Heart left ventricle (tissue), 16 donors: ENCODE results near the gene SUSD6. TPM values are rescaled to one million over a fixed set of nuclear protein-coding genes. Genes with fewer than 3 reads are reported as not detected.

Experiments
- ATAC-seq, 4 donors: fragments of 200-7000 bp; cut with Tn5 transposase; one replicate each; pipeline ENCODE4 v1.9.1; 2020 to 2022; ENCODE audit warnings: moderate library complexity in 4 of 4, mild to moderate bottlenecking in 3 of 4, moderate number of reproducible peaks in 1 of 4
- DNase-seq, 5 donors: peaks; one replicate each; pipeline ENCODE4 v3.0.0-alpha.2; 2020
- H3K27ac ChIP-seq, 12 donors: fragments of 200-600 bp; sonication (generic) in 4 of 12; one replicate each; pipeline versions ENCODE4 v1.5.0 to v1.8.0; 2016 to 2022; ENCODE audit warnings: mild to moderate bottlenecking in 2 of 12
- H3K27me3 ChIP-seq, 9 donors: fragments of 200-600 bp; sonication (generic) in 2 of 9; one replicate each; pipeline versions ENCODE4 v1.5.1 to v1.8.0; 2016 to 2022; ENCODE audit warnings: mild to moderate bottlenecking in 3 of 9
- H3K36me3 ChIP-seq, 9 donors: fragments of 200-600 bp; sonication (generic) in 2 of 9; one replicate each; pipeline versions ENCODE4 v1.5.0 to v1.8.0; 2018 to 2022; ENCODE audit warnings: mild to moderate bottlenecking in 2 of 9
- H3K4me1 ChIP-seq, 12 donors: fragments of 200-600 bp; sonication (generic) in 4 of 12; one replicate each; pipeline versions ENCODE4 v1.5.0 to v1.8.0; 2016 to 2022; ENCODE audit warnings: mild to moderate bottlenecking in 3 of 12
- H3K4me3 ChIP-seq, 12 donors: fragments of 200-600 bp; sonication (generic) in 4 of 12; one replicate each; pipeline versions ENCODE4 v1.5.0 to v1.8.0; 2017 to 2022; ENCODE audit warnings: mild to moderate bottlenecking in 9 of 12, moderate library complexity in 4 of 12
- H3K9me3 ChIP-seq, 12 donors: fragments of 200-600 bp; sonication (generic) in 4 of 12; one replicate each; pipeline versions ENCODE4 v1.5.0 to v1.8.0; 2016 to 2022; ENCODE audit warnings: mild to moderate bottlenecking in 1 of 12
- POLR2A ChIP-seq, 2 donors: fragments of 450-650 bp; IDR thresholded peaks; one replicate each; pipeline ENCODE4 v1.6.1; 2017; ENCODE audit warnings: antibody characterized with exemption in 2 of 2, mild to moderate bottlenecking in 2 of 2, moderate library complexity in 2 of 2
- WGBS, 4 donors: extraction: QIAGEN DNeasy Blood & Tissue Kit in 2 of 4; methylation state at CpG; one replicate each; pipeline versions ENCODE4 v1.1.5 to v1.1.7; 2013 to 2018; 5-methylcytosine and 5-hydroxymethylcytosine counted together
- intact Hi-C, 10 donors: fragments of 100-400 bp; cut with DNase I; formaldehyde crosslinking; loops; one replicate each; pipeline versions ENCODE4 v1.11.1 to v1.14.2; 2022
- polyA plus RNA-seq, 2 donors: library from polyadenylated mRNA; stranded (reverse); fragments of 200-250 nt; gene quantifications; one replicate each; pipeline ENCODE4 v1.2.3, GENCODE V29; 2013
- total RNA-seq, 9 donors: library from RNA; depleted of rRNA in 2 of 9; stranded (reverse); fragments of >200 nt in 2 of 9; fragmentation: NEBNext Ultra II Directional in 3 of 9; extraction: Animal tissue kit (Norgen Biotek cat#: 25700) in 3 of 9; gene quantifications; one replicate each; pipeline versions ENCODE4 v1.1.0 to v1.2.4, GENCODE V29; 2016 to 2023
- TF ChIP-seq, protein P1 (sequence below), 12 donors: fragments of 200-600 bp; sonication (generic) in 4 of 12; IDR thresholded peaks; one replicate each; pipeline versions ENCODE4 v1.5.0 to v1.8.0; 2018 to 2022; ENCODE audit warnings: antibody characterized with exemption in 12 of 12, mild to moderate bottlenecking in 5 of 12
- donor health status: ischemic (EF 13 %, LVEDD 7.1; RV severe dilation, severe dysfunction).
- donor health status: healthy with polysubstance abuse.
- donor health status: DM: no; HTN: yes; CAD: no.
- donor health status: DM: no; HTN: no; CAD: no.
- donor health status: ischemic (EF 25% LVEDD 6.9; RV normal size, moderate dysfunction).
- donor health status: ischemic (EF 25% LVEDD 5.7; RV mildly dilated, moderate dysfunction).
- donor health status: healthy.
- donor health status: DM: yes; HTN: yes; CAD: no.
- donor health status: ischemic (EF 35%, LVEDD 5.7; RV mildly dilated, moderate dysfunction).
- donor health status: nonischemic (EF 11% LVEDD 7.7; RV severe dilation, severe dysfunction).
- donor health status: DM: yes; HTN: yes; CAD: no.
- donor health status: PGD.
- donor health status: ischemic (EF 29% LVEDD 5.4; RV normal size, mild dysfunction).
- donor health status: nonischemic (EF 23%, LVEDD 6.1; RV moderate dilation, normal function).

Gene SUSD6
- total and polyA plus RNA-seq, 11 donors = 5.8 to 49.2 (median 24.5) TPM

DNA sequence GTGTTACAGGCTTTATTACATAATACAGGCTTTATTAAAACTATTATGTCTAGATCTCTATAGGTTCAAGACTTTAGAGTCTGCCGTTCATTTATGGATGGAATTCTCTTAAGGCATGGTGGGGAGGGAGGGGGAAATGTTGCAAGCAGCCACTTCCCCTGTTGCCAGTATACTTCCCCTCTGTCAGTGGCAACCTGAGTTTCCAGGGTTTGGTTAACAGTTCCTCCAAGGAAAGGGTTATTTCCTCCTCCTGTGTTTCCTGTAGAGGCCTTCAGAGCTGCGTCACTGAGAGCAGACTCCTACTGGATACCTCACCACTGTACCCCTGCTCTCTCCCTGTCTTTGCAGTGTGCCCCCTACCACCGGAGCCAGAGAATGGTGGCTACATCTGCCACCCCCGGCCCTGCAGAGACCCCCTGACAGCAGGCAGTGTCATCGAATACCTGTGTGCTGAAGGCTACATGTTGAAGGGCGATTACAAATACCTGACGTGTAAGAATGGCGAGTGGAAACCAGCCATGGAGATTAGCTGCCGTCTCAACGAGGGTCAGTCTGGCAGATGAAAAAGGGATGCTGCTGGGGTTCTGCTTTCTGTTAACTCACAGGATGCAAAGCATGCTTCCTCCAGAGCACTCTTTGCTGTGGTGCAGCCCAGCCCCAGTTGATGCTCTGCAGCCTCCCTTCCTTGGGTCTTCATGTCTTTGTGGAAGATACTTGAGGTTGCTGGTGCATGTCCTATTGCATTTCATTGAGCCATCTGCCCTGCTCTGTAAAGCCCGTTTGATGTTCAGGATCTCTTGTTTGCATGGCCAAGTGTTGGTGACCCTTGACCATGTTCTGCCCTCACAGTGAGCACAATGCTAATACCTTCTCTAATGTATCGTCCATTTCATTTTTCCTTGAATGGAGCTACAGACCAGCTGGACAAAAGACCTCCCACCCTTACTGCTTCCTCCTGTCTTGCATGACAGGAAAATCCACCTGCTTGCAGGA is 91.9 kb downstream of the SUSD6 start:
- DNase-seq (peak in 1 of 5 donors; percentile 22), ATAC-seq (peak in 3 of 4 donors; percentile 61 to 78 (median 72))
- intact Hi-C loops = no loop called here
- no peak for TF ChIP-seq POLR2A (IDR thresholded peaks at IDR 0.05)
- TF ChIP-seq, protein P1, sequence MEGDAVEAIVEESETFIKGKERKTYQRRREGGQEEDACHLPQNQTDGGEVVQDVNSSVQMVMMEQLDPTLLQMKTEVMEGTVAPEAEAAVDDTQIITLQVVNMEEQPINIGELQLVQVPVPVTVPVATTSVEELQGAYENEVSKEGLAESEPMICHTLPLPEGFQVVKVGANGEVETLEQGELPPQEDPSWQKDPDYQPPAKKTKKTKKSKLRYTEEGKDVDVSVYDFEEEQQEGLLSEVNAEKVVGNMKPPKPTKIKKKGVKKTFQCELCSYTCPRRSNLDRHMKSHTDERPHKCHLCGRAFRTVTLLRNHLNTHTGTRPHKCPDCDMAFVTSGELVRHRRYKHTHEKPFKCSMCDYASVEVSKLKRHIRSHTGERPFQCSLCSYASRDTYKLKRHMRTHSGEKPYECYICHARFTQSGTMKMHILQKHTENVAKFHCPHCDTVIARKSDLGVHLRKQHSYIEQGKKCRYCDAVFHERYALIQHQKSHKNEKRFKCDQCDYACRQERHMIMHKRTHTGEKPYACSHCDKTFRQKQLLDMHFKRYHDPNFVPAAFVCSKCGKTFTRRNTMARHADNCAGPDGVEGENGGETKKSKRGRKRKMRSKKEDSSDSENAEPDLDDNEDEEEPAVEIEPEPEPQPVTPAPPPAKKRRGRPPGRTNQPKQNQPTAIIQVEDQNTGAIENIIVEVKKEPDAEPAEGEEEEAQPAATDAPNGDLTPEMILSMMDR (IDR thresholded peaks at IDR 0.05) = no peak
- no peaks in the 10 kb centered on the region for H3K27me3 ChIP-seq
- H3K4me3 ChIP-seq = no peak overlapping the region
- H3K27ac ChIP-seq = peak overlapping the region in 8 of 12 donors; percentile 20 to 81 (median 43)
- H3K36me3 ChIP-seq = peaks cover 0 to 51% (median 34%) of the 10 kb centered on the region in 9 donors
- H3K9me3 ChIP-seq = no peaks in the 10 kb centered on the region
- 54 to 61% (median 58%) methylated on average over 11 to 12 of the region's 12 CpGs for WGBS, 4 donors
- H3K4me1 ChIP-seq = peaks cover 0 to 87% (median 50%) of the 10 kb centered on the region in 12 donors

DNA sequence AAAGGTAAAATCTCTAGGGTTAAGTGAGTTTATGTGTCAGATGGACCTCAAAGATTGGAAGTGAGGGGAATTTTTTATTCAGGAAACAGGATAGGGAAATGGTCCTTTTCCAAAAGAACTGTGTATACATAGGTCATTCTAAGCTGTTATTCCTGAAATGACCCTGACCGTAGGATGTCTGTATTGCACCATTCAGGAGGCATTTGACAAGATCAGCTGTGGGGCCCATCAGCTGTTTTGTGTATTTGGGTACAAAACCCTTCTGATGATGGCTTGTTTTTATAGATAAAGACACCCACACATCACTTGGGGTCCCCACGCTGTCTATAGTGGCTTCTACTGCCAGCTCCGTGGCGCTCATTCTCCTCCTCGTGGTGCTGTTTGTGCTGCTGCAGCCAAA is 92.9 kb downstream of the SUSD6 start:
- Histone ChIP-seq H3K4me1 (peaks cover 0 to 89% (median 44%) of the 10 kb centered on the region in 12 donors), H3K36me3 (peaks cover 0 to 61% (median 44%) of the 10 kb centered on the region in 9 donors), H3K4me3 (no peak overlapping the region), H3K9me3 (no peaks in the 10 kb centered on the region), H3K27ac (peak overlapping the region in 2 of 12 donors; percentile 39 to 81), H3K27me3 (no peaks in the 10 kb centered on the region)
- TF ChIP-seq, protein P1 (IDR thresholded peaks at IDR 0.05) = no peak
- TF ChIP-seq POLR2A (IDR thresholded peaks at IDR 0.05) = no peak
- intact Hi-C loops = no loop called here
- 86 to 88% (median 88%) methylated on average over 5 of the region's 5 CpGs for WGBS, 4 donors
- ATAC-seq = no peak
- DNase-seq = no peak

DNA sequence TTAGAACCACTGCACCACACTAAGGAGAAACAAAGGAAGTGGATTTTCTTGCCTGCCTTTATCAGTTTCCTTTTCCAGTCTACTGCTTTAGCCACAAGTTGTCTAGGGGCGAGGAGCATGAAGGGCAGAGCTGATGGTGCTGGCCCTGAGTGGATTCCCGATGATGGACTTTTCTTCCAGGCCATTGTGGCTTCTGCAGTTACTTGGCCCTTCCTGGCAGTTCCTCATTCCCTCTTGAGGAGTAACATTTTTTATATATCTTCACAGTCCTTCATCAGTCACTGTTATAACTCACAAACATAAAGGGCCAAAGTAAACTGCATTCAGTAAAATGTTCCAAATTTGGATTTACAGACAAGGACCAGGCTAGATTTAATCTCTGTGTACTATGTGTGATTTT is 94.3 kb downstream of the SUSD6 start:
- H3K4me3 ChIP-seq = no peak overlapping the region
- H3K4me1 ChIP-seq = peaks cover 0 to 89% (median 43%) of the 10 kb centered on the region in 12 donors
- peaks cover 0 to 75% (median 56%) of the 10 kb centered on the region in 9 donors for H3K36me3 ChIP-seq
- no peak for TF ChIP-seq POLR2A (IDR thresholded peaks at IDR 0.05)
- TF ChIP-seq, protein P1 (IDR thresholded peaks at IDR 0.05) = no peak
- intact Hi-C loops = no loop called here
- peak overlapping the region in 1 of 12 donors; percentile 64 for H3K27ac ChIP-seq
- H3K27me3 ChIP-seq = no peaks in the 10 kb centered on the region
- DNase-seq (no peak), ATAC-seq (no peak)
- 52 to 74% (median 69%) methylated on average over 2 of the region's 2 CpGs for WGBS, 4 donors
- H3K9me3 ChIP-seq = no peaks in the 10 kb centered on the region

DNA sequence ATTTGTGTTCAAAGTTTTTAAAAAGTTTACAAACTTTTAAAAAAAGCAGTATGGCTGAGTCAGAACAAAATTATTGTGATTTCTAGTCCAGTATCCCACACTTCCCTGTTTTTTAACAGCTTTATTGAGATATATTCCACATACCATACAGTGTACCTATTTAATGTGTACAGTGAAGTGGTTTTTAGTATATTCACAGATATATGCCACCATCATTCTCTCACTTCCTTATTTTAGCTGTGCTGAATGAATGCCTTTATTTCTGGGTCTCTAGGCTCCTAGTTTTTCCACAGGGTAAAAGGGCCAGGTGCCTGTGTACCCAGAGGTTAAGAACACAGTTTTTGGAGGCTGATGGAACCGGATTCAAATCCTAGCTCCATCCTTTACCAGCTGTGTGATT is 96.7 kb downstream of the SUSD6 start:
- intact Hi-C loops = no loop called here
- peaks cover 12 to 89% (median 44%) of the 10 kb centered on the region in 12 donors for H3K4me1 ChIP-seq
- no peaks in the 10 kb centered on the region for H3K9me3 ChIP-seq
- 94 to 100% (median 97%) methylated on average over 1 of the region's 1 CpG for WGBS, 4 donors
- peaks cover 0 to 98% (median 63%) of the 10 kb centered on the region in 9 donors for H3K36me3 ChIP-seq
- no peak overlapping the region for H3K4me3 ChIP-seq
- TF ChIP-seq, protein P1 (IDR thresholded peaks at IDR 0.05) = no peak
- TF ChIP-seq POLR2A (IDR thresholded peaks at IDR 0.05) = no peak
- DNase-seq (no peak), ATAC-seq (no peak)
- peak overlapping the region in 1 of 12 donors; percentile 88 for H3K27ac ChIP-seq
- H3K27me3 ChIP-seq = no peaks in the 10 kb centered on the region
